T47D (cell line): ENCODE results near the gene SPRED3.
"Not testable (repeated sequence)": the region's sequence is repeated elsewhere in the genome, so short reads cannot be mapped to it uniquely, and the experiment has no call there.

ENCODE experiments used
- DNase-seq, 2 experiments: peaks; one replicate each; pipeline versions ENCODE4 v3.0.0 to v3.0.0-alpha.2; 2011 to 2012; ENCODE audit warnings: low read depth in 1 of 2, low spot score in 1 of 2
- JUND ChIP-seq: IDR thresholded peaks from 2 replicates; pipeline ENCODE4 v1.6.1; 2012; ENCODE audit warnings: low read depth
- in situ Hi-C: cut with HindIII; loops from 2 replicates; pipeline ENCODE4 v1.10.0; 2016; ENCODE audit warnings: low sequenced_read_pairs, low pct_unique_long_range_greater_than_20kb

The SPRED3 gene

GRCh38 chr19:38388349-38389100 is at the start of gene SPRED3:
Gene SPRED3, plus strand, starts transcription at chr19:38388697. Its CDS starts 1,606 bp downstream, at chr19:38390303.
- no peak for TF ChIP-seq JUND
- in situ Hi-C loops, result no loop called here
- peak; percentile 58 to 75 for DNase-seq

- in situ Hi-C loops, DNase-seq: not testable (repeated sequence)
These were observed 49.5 kb upstream of the SPRED3 start for GRCh38 chr19:38339011-38339410.

- in situ Hi-C loops, result no loop called here
- no peak for TF ChIP-seq JUND
These were observed 47.6 kb upstream of the SPRED3 start for GRCh38 chr19:38340927-38341326.

GRCh38 chr19:38346837-38347236 is 41.7 kb upstream of the SPRED3 start:
- no peak for DNase-seq
- in situ Hi-C loops, result no loop called here
- TF ChIP-seq JUND, result no peak

More at GRCh38 chr19:38340927-38341326, 47.6 kb upstream of the SPRED3 start:
- DNase-seq, result no peak

GRCh38 chr19:38350883-38351282 is 37.6 kb upstream of the SPRED3 start:
- in situ Hi-C loops, result no loop called here
- no peak for TF ChIP-seq JUND
- no peak for DNase-seq

- DNase-seq, result peak in 1 of 2 experiments; percentile 31
These were observed 36.6 kb upstream of the SPRED3 start for GRCh38 chr19:38351865-38352395.

GRCh38 chr19:38352611-38353010 is 35.9 kb upstream of the SPRED3 start:
- in situ Hi-C loops, result no loop called here
- DNase-seq, result no peak
- no peak for TF ChIP-seq JUND

More at GRCh38 chr19:38351865-38352395, 36.6 kb upstream of the SPRED3 start:
- no peak for TF ChIP-seq JUND
- in situ Hi-C loops, result no loop called here

- no peak for DNase-seq
- in situ Hi-C loops, result no loop called here
- TF ChIP-seq JUND, result no peak
These were observed 32.5 kb upstream of the SPRED3 start for GRCh38 chr19:38355728-38356725.

GRCh38 chr19:38358071-38358470 is 30.4 kb upstream of the SPRED3 start:
- no peak for TF ChIP-seq JUND
- no peak for DNase-seq
- in situ Hi-C loops, result no loop called here

- TF ChIP-seq JUND, result no peak
- in situ Hi-C loops, result no loop called here
- DNase-seq, result no peak
These were observed 29.1 kb upstream of the SPRED3 start for GRCh38 chr19:38359242-38360021.

- TF ChIP-seq JUND, result no peak
- in situ Hi-C loops, result no loop called here
- no peak for DNase-seq
These were observed 28.1 kb upstream of the SPRED3 start for GRCh38 chr19:38360351-38360750.

- no peak for TF ChIP-seq JUND
- no peak for DNase-seq
- in situ Hi-C loops, result no loop called here
These were observed 27.5 kb upstream of the SPRED3 start for GRCh38 chr19:38360839-38361631.
